Thyroid gland (tissue), 4 donors: Measurements from ENCODE around the gene C1orf167.
A peak's percentile ranks its signal among the peaks of the same experiment; 100 is the strongest.

Source experiments
- POLR2A ChIP-seq, 2 donors: fragments of 450-650 bp; IDR thresholded peaks; one replicate each; pipeline ENCODE4 v1.6.1; 2017; ENCODE audit warnings: antibody characterized with exemption in 2 of 2, mild to moderate bottlenecking in 2 of 2, moderate library complexity in 1 of 2
- TF ChIP-seq, protein P1 (sequence below), 6 experiments: fragments of 200-600 bp in 3 of 6; fragments of 450-650 bp in 3 of 6; sonication (generic) in 3 of 6; IDR thresholded peaks; one replicate each; pipeline ENCODE4 v1.5.1; 2016 to 2019; ENCODE audit warnings: antibody characterized with exemption in 6 of 6, mild to moderate bottlenecking in 2 of 6, inconsistent platforms in 1 of 6, moderate library complexity in 1 of 6

DNA sequence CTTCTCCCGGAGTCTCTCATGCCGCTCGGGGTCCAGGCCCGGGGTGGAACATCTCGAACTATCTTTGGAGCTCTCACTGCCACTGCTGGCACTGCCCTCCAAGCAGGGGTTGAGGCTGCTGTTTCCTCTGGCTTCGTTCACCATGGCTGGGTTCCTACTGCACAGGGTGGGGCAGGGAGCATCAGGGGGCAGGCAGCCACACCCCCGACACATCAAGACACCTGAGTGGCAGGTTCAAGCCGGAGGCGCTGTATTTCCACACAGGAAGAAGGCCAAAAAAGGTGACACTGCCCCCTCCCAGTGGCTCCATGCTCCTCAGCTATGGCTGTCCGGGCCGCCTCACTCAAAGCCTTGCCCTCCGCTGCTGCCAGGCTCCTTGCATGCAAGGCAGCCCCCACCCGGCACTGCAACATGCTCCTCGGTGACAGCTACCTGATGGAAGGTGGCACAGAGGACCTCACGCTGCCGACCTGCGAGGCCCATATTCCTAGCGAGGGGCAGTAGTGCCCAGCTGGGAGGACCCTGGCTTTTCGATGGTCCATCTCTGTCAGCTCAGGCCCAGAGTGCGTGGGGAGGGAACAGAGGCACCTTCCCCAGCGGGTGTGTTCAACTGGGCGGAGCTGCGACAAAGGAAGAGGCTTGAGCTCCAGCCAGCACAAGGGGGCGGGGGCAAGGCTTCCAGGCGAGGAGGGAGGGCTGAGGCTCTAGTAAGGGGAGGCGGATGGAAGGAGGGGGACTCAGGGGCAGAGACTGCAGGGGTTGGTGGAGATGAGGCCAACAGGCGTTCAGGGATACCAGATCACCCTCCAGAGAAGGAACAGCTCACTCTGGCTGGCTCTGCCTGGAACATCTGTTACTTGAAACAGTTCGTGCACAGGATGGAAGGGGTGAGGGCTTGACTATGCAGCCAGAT, 41.2 kb downstream of the C1orf167 start:
- TF ChIP-seq POLR2A (IDR thresholded peaks at IDR 0.05) = peak in 1 of 2 donors; percentile 69
- TF ChIP-seq, protein P1, sequence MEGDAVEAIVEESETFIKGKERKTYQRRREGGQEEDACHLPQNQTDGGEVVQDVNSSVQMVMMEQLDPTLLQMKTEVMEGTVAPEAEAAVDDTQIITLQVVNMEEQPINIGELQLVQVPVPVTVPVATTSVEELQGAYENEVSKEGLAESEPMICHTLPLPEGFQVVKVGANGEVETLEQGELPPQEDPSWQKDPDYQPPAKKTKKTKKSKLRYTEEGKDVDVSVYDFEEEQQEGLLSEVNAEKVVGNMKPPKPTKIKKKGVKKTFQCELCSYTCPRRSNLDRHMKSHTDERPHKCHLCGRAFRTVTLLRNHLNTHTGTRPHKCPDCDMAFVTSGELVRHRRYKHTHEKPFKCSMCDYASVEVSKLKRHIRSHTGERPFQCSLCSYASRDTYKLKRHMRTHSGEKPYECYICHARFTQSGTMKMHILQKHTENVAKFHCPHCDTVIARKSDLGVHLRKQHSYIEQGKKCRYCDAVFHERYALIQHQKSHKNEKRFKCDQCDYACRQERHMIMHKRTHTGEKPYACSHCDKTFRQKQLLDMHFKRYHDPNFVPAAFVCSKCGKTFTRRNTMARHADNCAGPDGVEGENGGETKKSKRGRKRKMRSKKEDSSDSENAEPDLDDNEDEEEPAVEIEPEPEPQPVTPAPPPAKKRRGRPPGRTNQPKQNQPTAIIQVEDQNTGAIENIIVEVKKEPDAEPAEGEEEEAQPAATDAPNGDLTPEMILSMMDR (IDR thresholded peaks at IDR 0.05) = peak in 1 of 6 experiments; percentile 23
